GM12878 (cell line): ENCODE data around the gene ADAM15. TPM values are rescaled to one million over a fixed set of nuclear protein-coding genes. Genes with fewer than 3 reads are reported as not detected.

Experiments used
- ATAC-seq: fragments of 200-7000 bp; cut with Tn5 transposase; 3 replicates; pipeline ENCODE4 v1.9.1; 2020; ENCODE audit warnings: mild to moderate bottlenecking, moderate library complexity
- BruUV-seq: library from RNA; stranded (reverse); fragments of 400-500 nt; replicated peaks from 2 replicates; lab custom pipeline; 2021; lab: Mats Ljungman, UMichigan
- CTCF ChIA-PET: fragments of 300-600 bp; sonication (Branson Sonifier 250); formaldehyde crosslinking; extraction: SDS; loops from one replicate; lab custom pipeline; 2021; ENCODE audit warnings: inconsistent platforms; lab: Yijun Ruan, JAX
- POLR2A ChIA-PET: fragments of 350-600 bp; formaldehyde crosslinking; extraction: SDS; loops from one replicate; lab custom pipeline; 2021; ENCODE audit warnings: inconsistent platforms; lab: Charles Lee
- RAD21 ChIA-PET: fragments of 300-600 bp; sonication (Branson Sonifier 250); formaldehyde crosslinking; loops from one replicate; lab custom pipeline; 2023; ENCODE audit warnings: antibody characterized with exemption; ENCODE audit not compliant: unreplicated experiment; lab: Charles Lee
- SMC1A ChIA-PET: fragments of 300-600 bp; sonication (Branson Sonifier 250); formaldehyde crosslinking; loops from one replicate; lab custom pipeline; 2023; ENCODE audit not compliant: unreplicated experiment, uncharacterized antibody; lab: Charles Lee
- DNase-seq: peaks from one replicate; pipeline ENCODE4 v3.0.0-alpha.2; 2011; ENCODE audit warnings: low read depth, low spot score
- FAIRE-seq: peaks from 3 replicates; lab custom pipeline; 2011; peaks lifted over from hg19 to GRCh38; lab: Jason Lieb, UNC
- H2AFZ ChIP-seq: 2 replicates; pipeline ENCODE4 v1.6.0; 2011; ENCODE audit warnings: low read depth, low read length, control low read depth; ENCODE audit not compliant: control insufficient read depth
- H3K27ac ChIP-seq: 2 replicates; pipeline ENCODE4 v1.5.1; 2011; ENCODE audit warnings: control low read depth; ENCODE audit not compliant: control insufficient read depth, insufficient read depth
- H3K27me3 ChIP-seq, 2 experiments: replicated peaks in 1 of 2; 2 replicates each; pipeline versions ENCODE4 v1.6.0 to v1.6.1; 2011; ENCODE audit warnings: low read length in 1 of 2; ENCODE audit not compliant: control insufficient read depth in 2 of 2, insufficient read depth in 2 of 2
- H3K36me3 ChIP-seq, 2 experiments: 2 replicates each; pipeline ENCODE4 v1.5.1; 2011; ENCODE audit warnings: low read length in 1 of 2; ENCODE audit not compliant: control insufficient read depth in 2 of 2, insufficient read depth in 2 of 2
- H3K4me1 ChIP-seq: 2 replicates; pipeline ENCODE4 v1.6.1; 2011; ENCODE audit warnings: mild to moderate bottlenecking, low read length, moderate library complexity, mixed read lengths; ENCODE audit not compliant: control insufficient read depth, insufficient read depth
- H3K4me2 ChIP-seq: 2 replicates; pipeline ENCODE4 v1.6.0; 2011; ENCODE audit warnings: control low read depth; ENCODE audit not compliant: control insufficient read depth, insufficient read depth
- H3K4me3 ChIP-seq: fragments of 200-600 bp; sonication (generic); 2 replicates; pipeline ENCODE4 v1.5.1; 2016
- H3K79me2 ChIP-seq: 2 replicates; pipeline ENCODE4 v1.6.0; 2011; ENCODE audit warnings: low read length; ENCODE audit not compliant: control insufficient read depth, insufficient read depth
- H3K9ac ChIP-seq: 2 replicates; pipeline ENCODE4 v1.8.0; 2011; ENCODE audit warnings: low read length, control low read depth, mixed read lengths; ENCODE audit not compliant: control insufficient read depth, insufficient read depth
- H3K9me3 ChIP-seq: replicated peaks from 3 replicates; pipeline ENCODE4 v1.5.1; 2011; ENCODE audit warnings: mild to moderate bottlenecking, low read length; ENCODE audit not compliant: control insufficient read depth, insufficient read depth
- H4K20me1 ChIP-seq: 2 replicates; pipeline ENCODE4 v1.6.0; 2011; ENCODE audit not compliant: control insufficient read depth, insufficient read depth
- BRCA1 ChIP-seq: IDR thresholded peaks from 2 replicates; pipeline ENCODE4 v1.6.1; 2011; ENCODE audit warnings: low read depth, low read length, improper control_type of control experiment
- CEBPB ChIP-seq, 2 experiments: fragments of 150-350 bp in 1 of 2; IDR thresholded peaks; 2 replicates each; pipeline ENCODE4 v1.6.1; 2012 to 2014; ENCODE audit warnings: low read depth in 2 of 2, low read length in 2 of 2, borderline replicate concordance in 1 of 2, inconsistent platforms in 1 of 2
- EED ChIP-seq: sonication (generic); IDR thresholded peaks from 2 replicates; pipeline ENCODE4 v1.6.1; 2016; ENCODE audit warnings: antibody characterized with exemption, low read depth
- EZH2 ChIP-seq: IDR thresholded peaks from 2 replicates; pipeline ENCODE4 v1.6.1; 2012; ENCODE audit warnings: low read depth, mild to moderate bottlenecking, control low read depth, inconsistent platforms, low read length, borderline replicate concordance; ENCODE audit not compliant: control insufficient read depth
- GATAD2B ChIP-seq: fragments of 450-650 bp; conservative IDR thresholded peaks from 2 replicates; pipeline ENCODE4 v1.6.1; 2017; ENCODE audit warnings: low read depth, mild to moderate bottlenecking, moderate library complexity
- KAT2A ChIP-seq: conservative IDR thresholded peaks from 2 replicates; pipeline ENCODE4 v1.6.1; 2011; ENCODE audit warnings: low read depth, low read length; ENCODE audit not compliant: control insufficient read depth
- MEF2B ChIP-seq: fragments of 450-650 bp; IDR thresholded peaks from 2 replicates; pipeline ENCODE4 v1.6.1; 2018; ENCODE audit warnings: mild to moderate bottlenecking, moderate library complexity; ENCODE audit not compliant: partially characterized antibody, poor library complexity, severe bottlenecking
- PAX8 ChIP-seq: fragments of 450-650 bp; IDR thresholded peaks from 2 replicates; pipeline ENCODE4 v1.6.1; 2017; ENCODE audit warnings: mild to moderate bottlenecking, moderate library complexity
- SUZ12 ChIP-seq: fragments of 200-600 bp; sonication (generic); IDR thresholded peaks from one replicate; pipeline ENCODE4 v1.6.1; 2018; ENCODE audit warnings: antibody characterized with exemption, mild to moderate bottlenecking; ENCODE audit not compliant: unreplicated experiment
- WGBS: methylation state at CpG from one replicate; pipeline ENCODE4 v1.1.6; 2016; ENCODE audit warnings: low lambda C conversion rate; ENCODE audit not compliant: insufficient replicate concordance, insufficient coverage; ENCODE audit errors: missing lambda C conversion rate; 5-methylcytosine and 5-hydroxymethylcytosine counted together
- in situ Hi-C: fragments of 300-500 bp; cut with MboI; formaldehyde crosslinking; loops from 9 replicates; pipeline ENCODE4 v1.14.3; 2018; ENCODE audit warnings: mixed read lengths
- intact Hi-C: fragments of 100-400 bp; cut with micrococcal nuclease; formaldehyde crosslinking; loops from one replicate; pipeline ENCODE4 v1.14.2; 2022; ENCODE audit not compliant: unreplicated experiment
- polyA plus RNA-seq, 11 experiments: library from polyadenylated mRNA; depleted of rRNA in 4 of 11; unstranded in 6 of 11; stranded (reverse) in 5 of 11; fragments of >200 nt; fragmentation: Nextera tagmentation in 4 of 11; fragmentation: Illumina TruSeq in 1 of 11; extraction: Ambion mirVana in 4 of 11; extraction: Trizol in 1 of 11; gene quantifications; 1 replicate in 1 of 11; 2 replicates in 10 of 11; pipeline versions ENCODE4 v1.2.1 to v1.2.3, GENCODE V29; 2011 to 2016; ENCODE audit warnings: inconsistent platforms in 2 of 11, missing spikeins in 2 of 11, low read depth in 1 of 11
- total RNA-seq, 4 experiments: library from RNA; depleted of rRNA in 3 of 4; stranded (reverse); fragments of >200 nt in 3 of 4; fragmentation: Illumina TruSeq in 1 of 4; extraction: Trizol in 1 of 4; gene quantifications; 2 replicates each; pipeline versions ENCODE4 v1.2.1 to v1.2.3, GENCODE V29; 2013 to 2021

The ADAM15 gene
- total and polyA plus RNA-seq, 10 of the 15 experiments (the other 5 are each of a cell fraction or from before 2014, with no cell fraction given) = 0.29 to 38.8 (median 14.7) TPM

DNA sequence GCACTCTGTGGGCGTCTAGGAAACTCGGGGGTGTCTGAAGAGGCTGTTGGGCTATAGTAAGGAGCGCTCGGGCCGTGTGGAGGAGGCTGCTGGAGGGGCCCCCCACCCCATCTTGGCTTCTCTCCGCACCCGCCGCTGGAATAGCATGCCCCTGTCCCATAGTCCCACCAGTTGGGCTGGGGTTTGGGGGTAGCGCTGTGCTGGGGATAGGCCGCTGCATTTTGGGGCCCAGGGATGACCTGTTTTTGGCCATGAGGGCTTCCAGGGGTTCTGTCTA is 28.0 kb downstream of the ADAM15 start:
- Histone ChIP-seq H3K79me2 (no peaks in the 10 kb centered on the region), H3K27me3 (peaks cover 23 to 26% of the 10 kb centered on the region in 2 experiments), H4K20me1 (no peaks in the 10 kb centered on the region), H3K9me3 (no peaks in the 10 kb centered on the region), H3K9ac (no peak overlapping the region), H3K36me3 (no peaks in the 10 kb centered on the region), H3K4me2 (peak overlapping the region; percentile 79), H2AFZ (no peak overlapping the region), H3K4me1 (peaks cover 30% of the 10 kb centered on the region), H3K4me3 (peak overlapping the region; percentile 59; the same call in 1 of the 2 replicates), H3K27ac (no peak overlapping the region)
- ChIA-PET CTCF (interaction anchor here (1.1 to 4.4 kb wide), 3 partner anchors 17 to 34 kb away, joined by 4 to 27 read pairs (median 6); partner anchors contain the start of genes ADAM15 and EFNA4), POLR2A (interaction anchor here (1.5 kb wide), 1 partner anchor 15 kb away, joined by 4 read pairs; no protein-coding TSS in a partner anchor), SMC1A (interaction anchor here (1.7 kb wide), 1 partner anchor 14 kb away, joined by 5 read pairs; no protein-coding TSS in a partner anchor), RAD21 (interaction anchor here (1.0 to 1.6 kb wide), 3 partner anchors 16 to 533 kb away, joined by 3 to 7 read pairs (median 3); partner anchors contain the start of genes EFNA4 and KRTCAP2)
- in situ Hi-C loops = no loop called here
- intact Hi-C loops = no loop called here
- 13% methylated on average over 8 of the region's 10 CpGs for WGBS
- FAIRE-seq (no peak), ATAC-seq (no peak; the same call in 2 of the 3 replicates), DNase-seq (no peak)
- TF ChIP-seq BRCA1 = no peak
- TF ChIP-seq CEBPB (IDR thresholded peaks at IDR 0.05; ENCODE audit: borderline replicate concordance in 1 of 2, low read depth in 2 of 2, low read length in 2 of 2) = no peak
- no peak for TF ChIP-seq KAT2A
- no peak for TF ChIP-seq EZH2
- no TSS peak for BruUV-seq

DNA sequence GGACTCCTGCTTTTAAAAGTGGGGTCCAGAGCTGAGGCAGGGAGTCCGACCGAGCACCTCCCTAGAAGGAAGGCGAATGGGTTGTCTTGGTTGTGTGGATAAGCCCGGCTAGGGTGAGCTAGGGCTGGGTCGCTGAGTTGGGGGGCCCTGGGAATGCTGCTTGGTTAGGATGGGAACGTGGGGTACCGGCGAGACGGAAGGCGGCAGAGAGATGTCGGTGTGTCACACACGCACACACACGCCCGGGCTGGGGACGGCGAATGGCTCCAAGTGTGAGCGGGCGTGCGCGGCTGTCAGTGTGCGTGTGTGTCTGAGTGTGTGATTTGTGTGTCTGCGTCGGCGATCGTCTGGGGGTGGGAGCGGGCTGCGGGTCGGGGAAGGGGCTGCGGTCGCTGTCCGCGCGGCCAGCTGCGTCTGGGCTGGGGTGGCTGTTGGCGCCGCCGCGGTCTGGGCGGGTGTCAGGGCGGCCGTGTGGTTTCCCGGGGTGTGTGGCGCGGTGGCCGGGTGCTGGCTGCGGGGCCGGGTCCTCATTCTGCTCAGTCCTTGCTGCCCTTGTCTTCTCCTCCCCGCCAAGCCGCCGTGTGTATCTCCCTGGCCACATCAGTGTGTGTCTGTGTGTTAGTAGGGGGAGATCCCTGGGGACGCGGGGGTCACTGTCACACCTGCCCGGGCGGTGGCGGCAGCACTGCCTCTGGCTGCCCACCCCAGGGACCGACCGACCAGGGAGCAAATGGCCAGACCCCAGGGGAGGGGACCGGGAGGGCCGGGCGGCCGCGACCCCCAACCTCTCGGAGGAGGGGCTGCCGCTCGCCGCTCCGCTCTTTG is 28.6 kb downstream of the ADAM15 start:
- no peaks in the 10 kb centered on the region for H3K9me3 ChIP-seq
- H3K36me3 ChIP-seq = no peaks in the 10 kb centered on the region
- ChIA-PET SMC1A (interaction anchor here (1.7 kb wide), 1 partner anchor 18 kb away, joined by 8 read pairs; no protein-coding TSS in a partner anchor), CTCF (interaction anchor here (1.4 to 4.4 kb wide), 3 partner anchors 17 to 71 kb away, joined by 3 to 27 read pairs (median 6); partner anchors contain the start of genes ADAM15 and EFNA4), RAD21 (interaction anchor here (1.2 to 1.6 kb wide), 2 partner anchors 15 to 93 kb away, joined by 3 to 6 read pairs; partner anchors contain the start of gene KRTCAP2), POLR2A (interaction anchor here (1.5 kb wide), 1 partner anchor 15 kb away, joined by 4 read pairs; no protein-coding TSS in a partner anchor)
- no peak for TF ChIP-seq PAX8
- TF ChIP-seq EZH2 = peak; percentile 60; the same call in 1 of the 2 replicates
- peak; percentile 22 for TF ChIP-seq MEF2B
- TF ChIP-seq EED = no peak
- 0 out of 2 replicates have a peak, but pooled peaks have one; percentile 17 for TF ChIP-seq GATAD2B
- TF ChIP-seq SUZ12 = peak; percentile 74
- H3K4me3 ChIP-seq = 0 out of 2 replicates have a peak overlapping the region, but pooled peaks have one; percentile 59
- no peak overlapping the region for H2AFZ ChIP-seq
- no peak overlapping the region for H3K27ac ChIP-seq
- intact Hi-C loops (loop anchor here (10.0 kb wide), 1 partner anchor 595 kb away; no protein-coding TSS in a partner anchor), in situ Hi-C loops (no loop called here)
- WGBS = 4% methylated on average over 44 of the region's 67 CpGs
- peak overlapping the region; percentile 79 for H3K4me2 ChIP-seq
- DNase-seq = no peak
- ATAC-seq = no peak
- no peaks in the 10 kb centered on the region for H3K79me2 ChIP-seq
- peaks cover 23 to 26% of the 10 kb centered on the region in 2 experiments for H3K27me3 ChIP-seq
- H4K20me1 ChIP-seq = no peaks in the 10 kb centered on the region
- H3K4me1 ChIP-seq = peaks cover 34% of the 10 kb centered on the region
- no peak for FAIRE-seq
- H3K9ac ChIP-seq = no peak overlapping the region
- no TSS peak for BruUV-seq
